SK-N-SH (cell line): ENCODE data around the gene RUFY3. TPM values are rescaled to one million over a fixed set of nuclear protein-coding genes. Genes with fewer than 3 reads are reported as not detected.
A peak's percentile ranks its signal among the peaks of the same experiment; 100 is the strongest.

ENCODE experiments used
- CTCF ChIA-PET: fragments of 300-600, 350-600 bp; formaldehyde crosslinking; extraction: SDS; loops from one replicate; lab custom pipeline; 2021; lab: Yijun Ruan, JAX
- POLR2A ChIA-PET: fragments of 350-600 bp; sonication (Branson Sonifier 250); formaldehyde crosslinking; extraction: SDS; loops from one replicate; lab custom pipeline; 2020; ENCODE audit warnings: antibody characterized with exemption, inconsistent platforms; lab: Yijun Ruan, JAX
- DNase-seq: peaks from one replicate; pipeline ENCODE4 v3.0.0; 2012
- H2AFZ ChIP-seq: fragments of 200-600 bp; sonication (generic); 2 replicates; pipeline ENCODE4 v1.8.1; 2016; ENCODE audit warnings: antibody characterized with exemption, mild to moderate bottlenecking, low read depth
- H3F3A ChIP-seq: fragments of 200-600 bp; sonication (generic); replicated peaks from 2 replicates; pipeline ENCODE3; 2016; ENCODE audit warnings: antibody characterized with exemption, mild to moderate bottlenecking; ENCODE audit not compliant: insufficient read depth
- H3K27ac ChIP-seq, 2 experiments: fragments of 200-500 bp in 1 of 2; fragments of 200-600 bp in 1 of 2; sonication (Bioruptor generic) in 1 of 2; sonication (generic), shearing (Covaris generic) in 1 of 2; 2 replicates each; pipeline versions ENCODE4 v1.5.1 to v1.6.1; 2014 to 2016; ENCODE audit warnings: low read depth in 2 of 2, inconsistent platforms in 1 of 2, low read length in 1 of 2, mild to moderate bottlenecking in 1 of 2, mixed read lengths in 1 of 2
- H3K27me3 ChIP-seq: fragments of 200-600 bp; sonication (generic), shearing (Covaris generic); 2 replicates; pipeline ENCODE4 v1.6.1; 2016; ENCODE audit warnings: mixed run types; ENCODE audit not compliant: insufficient read depth
- H3K36me3 ChIP-seq, 2 experiments: fragments of 200-500 bp in 1 of 2; fragments of 200-600 bp in 1 of 2; sonication (Bioruptor generic) in 1 of 2; sonication (generic) in 1 of 2; replicated peaks in 1 of 2; 2 replicates each; pipeline versions ENCODE3 to v1.5.1; 2014 to 2016; ENCODE audit warnings: low read length in 1 of 2, mild to moderate bottlenecking in 1 of 2; ENCODE audit not compliant: insufficient read depth in 2 of 2, control insufficient read depth in 1 of 2
- H3K4me1 ChIP-seq, 2 experiments: fragments of 200-500 bp in 1 of 2; fragments of 200-600 bp in 1 of 2; sonication (Bioruptor generic) in 1 of 2; sonication (generic), shearing (Covaris generic) in 1 of 2; 2 replicates each; pipeline versions ENCODE4 v1.5.1 to v1.6.1; 2014 to 2016; ENCODE audit warnings: low read depth in 1 of 2, low read length in 1 of 2, mixed run types in 1 of 2; ENCODE audit not compliant: insufficient read depth in 2 of 2, control insufficient read depth in 1 of 2
- H3K4me2 ChIP-seq: fragments of 200-600 bp; sonication (generic), shearing (Covaris generic); 2 replicates; pipeline ENCODE4 v1.6.1; 2017; ENCODE audit warnings: mixed run types
- H3K4me3 ChIP-seq, 2 experiments: fragments of 200-500 bp in 1 of 2; fragments of 200-600 bp in 1 of 2; sonication (Bioruptor generic) in 1 of 2; sonication (generic), shearing (Covaris generic) in 1 of 2; 2 replicates each; pipeline versions ENCODE4 v1.5.1 to v1.8.1; 2014 to 2016; ENCODE audit warnings: low read depth in 2 of 2, inconsistent platforms in 1 of 2, low read length in 1 of 2, mild to moderate bottlenecking in 1 of 2, mixed read lengths in 1 of 2, moderate library complexity in 1 of 2
- H3K79me2 ChIP-seq: fragments of 200-600 bp; sonication (generic); 2 replicates; pipeline ENCODE4 v1.8.1; 2017; ENCODE audit warnings: mild to moderate bottlenecking; ENCODE audit not compliant: insufficient read depth
- H3K9ac ChIP-seq: fragments of 200-600 bp; sonication (generic); 2 replicates; pipeline ENCODE4 v1.6.1; 2017; ENCODE audit warnings: mixed run types
- H3K9me2 ChIP-seq: fragments of 200-600 bp; sonication (generic); 2 replicates; pipeline ENCODE4 v1.6.1; 2017; ENCODE audit warnings: mixed run types
- H3K9me3 ChIP-seq: fragments of 200-600 bp; sonication (generic); 2 replicates; pipeline ENCODE4 v1.6.1; 2017; ENCODE audit warnings: mixed run types, mild to moderate bottlenecking, moderate library complexity
- H4K20me1 ChIP-seq: fragments of 200-600 bp; sonication (generic); 2 replicates; pipeline ENCODE4 v1.6.1; 2017; ENCODE audit warnings: mild to moderate bottlenecking, mixed run types; ENCODE audit not compliant: insufficient read depth
- EP300 ChIP-seq, 2 experiments: IDR thresholded peaks; 2 replicates each; pipeline versions ENCODE4 v1.4.0 to v1.6.1; 2012; ENCODE audit warnings: borderline replicate concordance in 1 of 2, low read depth in 1 of 2, low read length in 1 of 2
- EZH2phosphoT487 ChIP-seq: fragments of 200-600 bp; sonication (generic); IDR thresholded peaks from 2 replicates; pipeline ENCODE4 v1.6.1; 2017; ENCODE audit warnings: low read depth, mixed run types, mild to moderate bottlenecking, antibody characterized with exemption, moderate library complexity, borderline replicate concordance
- FOSL2 ChIP-seq: IDR thresholded peaks from 2 replicates; pipeline ENCODE4 v1.4.0; 2012; ENCODE audit warnings: low read depth, mild to moderate bottlenecking, moderate library complexity, borderline replicate concordance
- FOXJ3 ChIP-seq: sonication (generic); formaldehyde crosslinking; IDR thresholded peaks from 2 replicates; pipeline ENCODE4 v1.5.1; 2020; ENCODE audit warnings: mild to moderate bottlenecking, missing genetic modification reagents
- FOXM1 ChIP-seq: IDR thresholded peaks from 2 replicates; pipeline ENCODE4 v1.4.0; 2012; ENCODE audit warnings: low read depth, mild to moderate bottlenecking
- GABPA ChIP-seq: IDR thresholded peaks from 2 replicates; pipeline ENCODE4 v1.4.0; 2012; ENCODE audit warnings: low read depth, mild to moderate bottlenecking
- GATA2 ChIP-seq: sonication (generic); formaldehyde crosslinking; IDR thresholded peaks from 2 replicates; pipeline ENCODE4 v1.5.0; 2020; ENCODE audit warnings: mild to moderate bottlenecking, missing genetic modification reagents
- IRF3 ChIP-seq: fragments of 150-350 bp; IDR thresholded peaks from 2 replicates; pipeline ENCODE4 v1.6.1; 2016; ENCODE audit warnings: mild to moderate bottlenecking, low read depth, low read length
- MEF2A ChIP-seq: IDR thresholded peaks from 2 replicates; pipeline ENCODE4 v1.4.0; 2012; ENCODE audit warnings: low read depth, borderline replicate concordance
- MXI1 ChIP-seq: IDR thresholded peaks from 2 replicates; pipeline ENCODE4 v1.6.1; 2012; ENCODE audit warnings: mild to moderate bottlenecking, low read depth, low read length, improper control_type of control experiment
- NRF1 ChIP-seq: IDR thresholded peaks from 2 replicates; pipeline ENCODE4 v1.6.1; 2012; ENCODE audit warnings: low read depth, mild to moderate bottlenecking, low read length
- POLR2AphosphoS5 ChIP-seq: IDR thresholded peaks from 2 replicates; pipeline ENCODE4 v1.6.1; 2012; ENCODE audit warnings: low read depth, low read length
- SIN3A ChIP-seq: IDR thresholded peaks from 2 replicates; pipeline ENCODE4 v1.6.1; 2012; ENCODE audit warnings: low read depth, mild to moderate bottlenecking, low read length, moderate library complexity, borderline replicate concordance
- SMC3 ChIP-seq: IDR thresholded peaks from 2 replicates; pipeline ENCODE4 v1.6.1; 2012; ENCODE audit warnings: low read depth, low read length, improper control_type of control experiment
- TCF12 ChIP-seq: IDR thresholded peaks from 2 replicates; pipeline ENCODE4 v1.4.0; 2012
- WGBS: methylation state at CpG from one replicate; pipeline ENCODE4 v1.1.6; 2017; ENCODE audit warnings: low lambda C conversion rate; 5-methylcytosine and 5-hydroxymethylcytosine counted together
- polyA plus RNA-seq, 3 experiments: library from polyadenylated mRNA; depleted of rRNA; stranded (reverse); fragments of >200 nt; gene quantifications; 2 replicates each; pipeline ENCODE4 v1.2.3, GENCODE V29; 2012
- TF ChIP-seq, protein P1 (sequence below): fragments of 200-600 bp; sonication (generic); IDR thresholded peaks from 2 replicates; pipeline ENCODE4 v1.6.1; 2017; ENCODE audit warnings: antibody characterized with exemption, mild to moderate bottlenecking, moderate library complexity
- TF ChIP-seq, protein P2 (sequence below): IDR thresholded peaks from 2 replicates; pipeline ENCODE4; 2012
- TF ChIP-seq, protein P3 (sequence below): fragments of 150-350 bp; IDR thresholded peaks from 2 replicates; pipeline ENCODE4 v1.6.1; 2017; ENCODE audit warnings: antibody characterized with exemption, low read length, low read depth, borderline replicate concordance
- TF ChIP-seq, protein P4 (sequence below): IDR thresholded peaks from 2 replicates; pipeline ENCODE4 v1.4.0; 2012; ENCODE audit warnings: low read depth

RUFY3 gene
- polyA plus RNA-seq, 1 of the 3 experiments (the other 2 are of a cell fraction): 22.8 TPM

DNA sequence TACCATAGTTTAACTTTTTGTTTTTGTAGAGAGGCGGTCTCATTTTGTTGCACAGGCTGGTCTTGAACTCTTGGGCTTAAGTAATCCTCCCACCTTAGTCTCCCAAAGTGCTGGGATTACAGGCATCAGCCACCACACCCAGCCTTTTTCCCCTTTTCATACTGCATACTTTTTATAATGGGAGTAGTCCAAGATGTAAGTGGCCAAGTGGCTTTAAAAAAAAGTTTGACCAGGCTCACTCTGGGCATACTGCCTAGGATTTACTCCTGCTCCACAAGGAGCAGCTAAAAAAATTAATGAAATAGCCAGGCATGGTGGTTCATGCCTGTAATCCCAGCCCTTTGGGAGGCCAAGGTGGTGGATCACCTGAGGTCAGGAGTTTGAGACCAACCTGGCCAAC lies 111.9 kb downstream of the RUFY3 start:
- no peak for TF ChIP-seq IRF3
- TF ChIP-seq GATA2: no peak
- no peak for TF ChIP-seq SIN3A
- TF ChIP-seq, protein P1, sequence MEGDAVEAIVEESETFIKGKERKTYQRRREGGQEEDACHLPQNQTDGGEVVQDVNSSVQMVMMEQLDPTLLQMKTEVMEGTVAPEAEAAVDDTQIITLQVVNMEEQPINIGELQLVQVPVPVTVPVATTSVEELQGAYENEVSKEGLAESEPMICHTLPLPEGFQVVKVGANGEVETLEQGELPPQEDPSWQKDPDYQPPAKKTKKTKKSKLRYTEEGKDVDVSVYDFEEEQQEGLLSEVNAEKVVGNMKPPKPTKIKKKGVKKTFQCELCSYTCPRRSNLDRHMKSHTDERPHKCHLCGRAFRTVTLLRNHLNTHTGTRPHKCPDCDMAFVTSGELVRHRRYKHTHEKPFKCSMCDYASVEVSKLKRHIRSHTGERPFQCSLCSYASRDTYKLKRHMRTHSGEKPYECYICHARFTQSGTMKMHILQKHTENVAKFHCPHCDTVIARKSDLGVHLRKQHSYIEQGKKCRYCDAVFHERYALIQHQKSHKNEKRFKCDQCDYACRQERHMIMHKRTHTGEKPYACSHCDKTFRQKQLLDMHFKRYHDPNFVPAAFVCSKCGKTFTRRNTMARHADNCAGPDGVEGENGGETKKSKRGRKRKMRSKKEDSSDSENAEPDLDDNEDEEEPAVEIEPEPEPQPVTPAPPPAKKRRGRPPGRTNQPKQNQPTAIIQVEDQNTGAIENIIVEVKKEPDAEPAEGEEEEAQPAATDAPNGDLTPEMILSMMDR: no peak
- no peak for TF ChIP-seq NRF1
- TF ChIP-seq EP300 (IDR thresholded peaks at IDR 0.05; ENCODE audit: borderline replicate concordance in 1 of 2, low read depth in 1 of 2, low read length in 1 of 2): no peak
- TF ChIP-seq FOXJ3 (CRISPR knock-in tag): no peak
- TF ChIP-seq, all 33 proteins: peak for 0
- 0 out of 4 replicates have a peak overlapping the region, but pooled peaks of 1 of the 2 experiments have one; percentile 9 for H3K27ac ChIP-seq
- no peaks in the 10 kb centered on the region for H3K9me2 ChIP-seq
- peaks cover 23 to 64% of the 10 kb centered on the region in 2 experiments for H3K36me3 ChIP-seq
- no peaks in the 10 kb centered on the region for H3K27me3 ChIP-seq
- no peak overlapping the region for H2AFZ ChIP-seq
- POLR2A ChIA-PET: no interaction called here
- H3F3A ChIP-seq: peaks cover 10% of the 10 kb centered on the region
- DNase-seq: no peak
- H3K9me3 ChIP-seq: no peaks in the 10 kb centered on the region
- H3K4me2 ChIP-seq: no peak overlapping the region
- H3K4me3 ChIP-seq: no peak overlapping the region
- 100% methylated on average over 1 of the region's 1 CpG for WGBS
- peaks cover 51% of the 10 kb centered on the region for H4K20me1 ChIP-seq
- H3K9ac ChIP-seq: no peak overlapping the region
- CTCF ChIA-PET: interaction anchor here (0.8 kb wide), 1 partner anchor 14 kb away, joined by 3 read pairs; no protein-coding TSS in a partner anchor
- peaks cover 0 to 4% of the 10 kb centered on the region in 2 experiments; a peak in 2 of 4 replicates for H3K4me1 ChIP-seq
- peaks cover 98% of the 10 kb centered on the region for H3K79me2 ChIP-seq

GRCh38 chr4:70836081-70836480 lies 114.3 kb downstream of the RUFY3 start:
- CTCF ChIA-PET: interaction anchor here (2.0 kb wide), 1 partner anchor 132 kb away, joined by 5 read pairs; no protein-coding TSS in a partner anchor
- no peaks in the 10 kb centered on the region for H3K9me2 ChIP-seq
- peaks cover 82% of the 10 kb centered on the region for H3K79me2 ChIP-seq
- DNase-seq: no peak
- 86% methylated on average over 2 of the region's 2 CpGs for WGBS
- H3K4me3 ChIP-seq: no peak overlapping the region
- no peak overlapping the region for H3K9ac ChIP-seq
- peaks cover 0 to 4% of the 10 kb centered on the region in 2 experiments; a peak in 2 of 4 replicates for H3K4me1 ChIP-seq
- H3K27me3 ChIP-seq: no peaks in the 10 kb centered on the region
- POLR2A ChIA-PET: no interaction called here
- H3K9me3 ChIP-seq: no peaks in the 10 kb centered on the region
- peaks cover 5% of the 10 kb centered on the region for H3F3A ChIP-seq
- peaks cover 20 to 42% of the 10 kb centered on the region in 2 experiments for H3K36me3 ChIP-seq
- TF ChIP-seq, protein P2, sequence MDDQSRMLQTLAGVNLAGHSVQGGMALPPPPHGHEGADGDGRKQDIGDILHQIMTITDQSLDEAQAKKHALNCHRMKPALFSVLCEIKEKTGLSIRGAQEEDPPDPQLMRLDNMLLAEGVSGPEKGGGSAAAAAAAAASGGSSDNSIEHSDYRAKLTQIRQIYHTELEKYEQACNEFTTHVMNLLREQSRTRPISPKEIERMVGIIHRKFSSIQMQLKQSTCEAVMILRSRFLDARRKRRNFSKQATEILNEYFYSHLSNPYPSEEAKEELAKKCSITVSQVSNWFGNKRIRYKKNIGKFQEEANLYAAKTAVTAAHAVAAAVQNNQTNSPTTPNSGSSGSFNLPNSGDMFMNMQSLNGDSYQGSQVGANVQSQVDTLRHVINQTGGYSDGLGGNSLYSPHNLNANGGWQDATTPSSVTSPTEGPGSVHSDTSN: no peak
- TF ChIP-seq FOXJ3 (CRISPR knock-in tag) (no peak), POLR2AphosphoS5 (no peak), FOSL2 (no peak), SMC3 (no peak), MXI1 (no peak), TCF12 (no peak), GABPA (no peak), FOXM1 (no peak), GATA2 (no peak), EZH2phosphoT487 (no peak), MEF2A (no peak)
- TF ChIP-seq, protein P3, sequence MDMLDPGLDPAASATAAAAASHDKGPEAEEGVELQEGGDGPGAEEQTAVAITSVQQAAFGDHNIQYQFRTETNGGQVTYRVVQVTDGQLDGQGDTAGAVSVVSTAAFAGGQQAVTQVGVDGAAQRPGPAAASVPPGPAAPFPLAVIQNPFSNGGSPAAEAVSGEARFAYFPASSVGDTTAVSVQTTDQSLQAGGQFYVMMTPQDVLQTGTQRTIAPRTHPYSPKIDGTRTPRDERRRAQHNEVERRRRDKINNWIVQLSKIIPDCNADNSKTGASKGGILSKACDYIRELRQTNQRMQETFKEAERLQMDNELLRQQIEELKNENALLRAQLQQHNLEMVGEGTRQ: no peak
- TF ChIP-seq, protein P1: no peak
- TF ChIP-seq, protein P4, sequence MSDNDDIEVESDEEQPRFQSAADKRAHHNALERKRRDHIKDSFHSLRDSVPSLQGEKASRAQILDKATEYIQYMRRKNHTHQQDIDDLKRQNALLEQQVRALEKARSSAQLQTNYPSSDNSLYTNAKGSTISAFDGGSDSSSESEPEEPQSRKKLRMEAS: no peak
- H3K4me2 ChIP-seq: no peak overlapping the region
- H3K27ac ChIP-seq: no peak overlapping the region
- peaks cover 55% of the 10 kb centered on the region for H4K20me1 ChIP-seq
- no peak overlapping the region for H2AFZ ChIP-seq
